B cell (primary cell): ENCODE data around the gene EXOC6B.

ENCODE experiments used
- CTCF ChIP-seq: fragments of 200-600 bp; IDR thresholded peaks from one replicate; pipeline ENCODE4 v1.8.0; 2022; ENCODE audit warnings: antibody characterized with exemption, mild to moderate bottlenecking
- EZH2 ChIP-seq: IDR thresholded peaks from 2 replicates; pipeline ENCODE4 v1.6.1; 2012; ENCODE audit warnings: borderline replicate concordance, low read depth, mild to moderate bottlenecking, moderate library complexity, low read length; ENCODE audit not compliant: insufficient read depth, poor library complexity, severe bottlenecking

GRCh38 chr2:72765997-72766609 is 59.7 kb downstream of the EXOC6B start:
- TF ChIP-seq CTCF, result no peak
- no peak for TF ChIP-seq EZH2
